BJ (cell line): Measurements from ENCODE around the gene TMEM74B. TPM values are rescaled to one million over a fixed set of nuclear protein-coding genes. Genes with fewer than 3 reads are reported as not detected.

Source experiments
- CTCF ChIA-PET: fragments of 350-600 bp; formaldehyde crosslinking; extraction: SDS; loops from one replicate; lab custom pipeline; 2021; ENCODE audit warnings: antibody characterized with exemption, inconsistent platforms; lab: Yijun Ruan, JAX
- POLR2A ChIA-PET: fragments of 300-600 bp; sonication (Branson Sonifier 250); formaldehyde crosslinking; extraction: SDS; loops from one replicate; lab custom pipeline; 2021; ENCODE audit warnings: antibody characterized with exemption; lab: Charles Lee
- DNase-seq: peaks from one replicate; pipeline ENCODE4 v3.0.0-alpha.2; 2011; ENCODE audit warnings: low read depth
- H3K27me3 ChIP-seq: 2 replicates; pipeline ENCODE4 v1.6.0; 2011; ENCODE audit warnings: low read length; ENCODE audit not compliant: control insufficient read depth, insufficient read depth
- H3K36me3 ChIP-seq: 2 replicates; pipeline ENCODE4 v1.5.1; 2011; ENCODE audit warnings: low read length; ENCODE audit not compliant: control insufficient read depth, insufficient read depth
- H3K4me3 ChIP-seq: 2 replicates; pipeline ENCODE4 v1.5.1; 2011; ENCODE audit warnings: low read depth, mild to moderate bottlenecking, control low read depth, low read length
- CTCF ChIP-seq: IDR thresholded peaks from 2 replicates; pipeline ENCODE4 v1.5.1; 2011; ENCODE audit warnings: low read depth, mild to moderate bottlenecking, control low read depth, inconsistent platforms, low read length, moderate library complexity; ENCODE audit not compliant: insufficient read depth
- polyA plus RNA-seq: library from polyadenylated mRNA; depleted of rRNA; stranded (reverse); fragments of >200 nt; gene quantifications from 2 replicates; pipeline ENCODE4 v1.2.3, GENCODE V29; 2011; rRNA removed

Gene TMEM74B
- polyA plus RNA-seq, 1 experiment = 0.04 TPM

GRCh38 chr20:1137236-1137635 lies 47.5 kb downstream of the TMEM74B start:
- no peak for TF ChIP-seq CTCF
- no peak for DNase-seq

GRCh38 chr20:1134836-1135235 lies 49.9 kb downstream of the TMEM74B start:
- CTCF ChIA-PET = interaction anchor here (0.7 to 1.2 kb wide), 2 partner anchors 14 to 26 kb away, joined by 3 to 4 read pairs; no protein-coding TSS in a partner anchor
- H3K27me3 ChIP-seq = no peaks in the 10 kb centered on the region
- DNase-seq = no peak
- peaks cover 18% of the 10 kb centered on the region for H3K36me3 ChIP-seq
- no peak for TF ChIP-seq CTCF
- no peak overlapping the region for H3K4me3 ChIP-seq
- POLR2A ChIA-PET = no interaction called here

More at GRCh38 chr20:1137236-1137635, 47.5 kb downstream of the TMEM74B start:
- Histone ChIP-seq H3K36me3 (peaks cover 11% of the 10 kb centered on the region), H3K4me3 (no peak overlapping the region), H3K27me3 (no peaks in the 10 kb centered on the region)
- ChIA-PET CTCF (no interaction called here), POLR2A (no interaction called here)

- POLR2A ChIA-PET = no interaction called here
- CTCF ChIA-PET = interaction anchor here (0.7 to 1.2 kb wide), 2 partner anchors 14 to 26 kb away, joined by 3 to 4 read pairs; no protein-coding TSS in a partner anchor
- H3K27me3 ChIP-seq = no peaks in the 10 kb centered on the region
- H3K36me3 ChIP-seq = peaks cover 18% of the 10 kb centered on the region
- no peak for TF ChIP-seq CTCF
- no peak for DNase-seq
- H3K4me3 ChIP-seq = no peak overlapping the region
Observed at GRCh38 chr20:1134355-1134754, 50.4 kb downstream of the TMEM74B start.

- POLR2A ChIA-PET = no interaction called here
- Histone ChIP-seq H3K27me3 (no peaks in the 10 kb centered on the region), H3K36me3 (peaks cover 26% of the 10 kb centered on the region), H3K4me3 (no peak overlapping the region)
- no peak for DNase-seq
- TF ChIP-seq CTCF = no peak
- CTCF ChIA-PET = interaction anchor here (0.9 kb wide), 1 partner anchor 82 kb away, joined by 4 read pairs; no protein-coding TSS in a partner anchor
Observed at GRCh38 chr20:1131354-1131753, 53.4 kb downstream of the TMEM74B start.

GRCh38 chr20:1130847-1131246 lies 53.9 kb downstream of the TMEM74B start:
- no peak for TF ChIP-seq CTCF
- DNase-seq = no peak
- H3K27me3 ChIP-seq = no peaks in the 10 kb centered on the region
- ChIA-PET CTCF (no interaction called here), POLR2A (no interaction called here)
- H3K36me3 ChIP-seq = peaks cover 24% of the 10 kb centered on the region
- no peak overlapping the region for H3K4me3 ChIP-seq

Other genes with a start within 250 kb of the TMEM74B start
- 0.32 and 0.52 TPM in 2 replicates for gene RSPO4, start 182.7 kb downstream of the TMEM74B start, polyA plus RNA-seq
- 87.5 and 154 TPM in 2 replicates for gene PSMF1, start 66.4 kb downstream of the TMEM74B start, polyA plus RNA-seq
- gene C20orf202, start 18.5 kb upstream of the TMEM74B start, polyA plus RNA-seq = not detected in 2 replicates
- gene RAD21L1, start 41.1 kb upstream of the TMEM74B start, polyA plus RNA-seq = 0.06 and 0.18 TPM in 2 replicates
- gene SNPH, start 81.3 kb upstream of the TMEM74B start, polyA plus RNA-seq = 1.3 and 1.8 TPM in 2 replicates
- gene SDCBP2, start 144.2 kb upstream of the TMEM74B start, polyA plus RNA-seq = 4.3 and 6.2 TPM in 2 replicates
- 476 and 549 TPM in 2 replicates for gene FKBP1A, start 208.1 kb upstream of the TMEM74B start, polyA plus RNA-seq